Sigmoid colon (tissue), 7 donors: ENCODE measurements around the gene FILIP1L. TPM values are rescaled to one million over a fixed set of nuclear protein-coding genes. Genes with fewer than 3 reads are reported as not detected.
A peak's percentile ranks its signal among the peaks of the same experiment; 100 is the strongest.

Source experiments
- DNase-seq: peaks from one replicate; pipeline ENCODE4 v3.0.0-alpha.2; 2019
- H3K27ac ChIP-seq, 4 donors: fragments of 200-600 bp; sonication (generic); one replicate each; pipeline ENCODE4 v1.5.1; 2016 to 2019; ENCODE audit warnings: mild to moderate bottlenecking in 1 of 4
- H3K27me3 ChIP-seq, 3 donors: fragments of 200-600 bp; sonication (generic); one replicate each; pipeline ENCODE4 v1.5.1; 2019; ENCODE audit warnings: mild to moderate bottlenecking in 1 of 3
- H3K36me3 ChIP-seq, 4 donors: fragments of 200-600 bp; sonication (generic); one replicate each; pipeline ENCODE4 v1.5.1; 2016 to 2019
- H3K4me1 ChIP-seq, 4 donors: fragments of 200-600 bp; sonication (generic); one replicate each; pipeline ENCODE4 v1.5.1; 2017 to 2019
- H3K4me3 ChIP-seq, 4 donors: fragments of 200-600 bp; sonication (generic); one replicate each; pipeline ENCODE4 v1.5.1; 2017 to 2019; ENCODE audit warnings: mild to moderate bottlenecking in 2 of 4, moderate library complexity in 1 of 4
- H3K9me3 ChIP-seq, 4 donors: fragments of 200-600 bp in 3 of 4; sonication (generic) in 3 of 4; one replicate each; pipeline versions ENCODE4 v1.5.1 to v1.6.1; 2013 to 2019
- EP300 ChIP-seq, 4 donors: sonication (generic); formaldehyde crosslinking; IDR thresholded peaks; one replicate each; pipeline ENCODE4 v1.6.1; 2017; ENCODE audit warnings: antibody characterized with exemption in 4 of 4
- POLR2A ChIP-seq, 2 donors: fragments of 450-650 bp; IDR thresholded peaks; one replicate each; pipeline ENCODE4 v1.6.1; 2016; ENCODE audit warnings: antibody characterized with exemption in 2 of 2, mild to moderate bottlenecking in 2 of 2, moderate library complexity in 2 of 2
- POLR2AphosphoS5 ChIP-seq, 4 donors: sonication (generic); formaldehyde crosslinking; IDR thresholded peaks; one replicate each; pipeline ENCODE4 v1.6.1; 2017; ENCODE audit warnings: antibody characterized with exemption in 4 of 4
- WGBS, 2 donors: extraction: QIAGEN DNeasy Blood & Tissue Kit; methylation state at CpG; one replicate each; pipeline ENCODE4 v1.1.7; 2013; 5-methylcytosine and 5-hydroxymethylcytosine counted together
- intact Hi-C: fragments of 100-400 bp; cut with DNase I; formaldehyde crosslinking; loops from one replicate; pipeline ENCODE4 v1.15.1; 2023
- polyA plus RNA-seq, 3 donors: library from polyadenylated mRNA; stranded (reverse); fragments of 200-250 nt; gene quantifications; one replicate each; pipeline ENCODE4 v1.2.3, GENCODE V29; 2013
- total RNA-seq, 4 donors: library from RNA; depleted of rRNA; stranded (reverse); fragments of >200 nt; gene quantifications; one replicate each; pipeline ENCODE4 v1.1.0, GENCODE V29; 2016
- TF ChIP-seq, protein P1 (sequence below), 4 experiments: fragments of 450-650 bp in 3 of 4; fragments of 200-600 bp in 1 of 4; IDR thresholded peaks; one replicate each; pipeline ENCODE4 v1.5.1; 2016 to 2019; ENCODE audit warnings: antibody characterized with exemption in 4 of 4, mild to moderate bottlenecking in 3 of 4, moderate library complexity in 2 of 4
- donor health status: healthy with polysubstance abuse.
- donor health status: Bipolar disorder and iron deficiency.
- donor health status: healthy.

The FILIP1L gene
- total and polyA plus RNA-seq, 7 donors: 6.0 to 93.3 (median 42.5) TPM

DNA sequence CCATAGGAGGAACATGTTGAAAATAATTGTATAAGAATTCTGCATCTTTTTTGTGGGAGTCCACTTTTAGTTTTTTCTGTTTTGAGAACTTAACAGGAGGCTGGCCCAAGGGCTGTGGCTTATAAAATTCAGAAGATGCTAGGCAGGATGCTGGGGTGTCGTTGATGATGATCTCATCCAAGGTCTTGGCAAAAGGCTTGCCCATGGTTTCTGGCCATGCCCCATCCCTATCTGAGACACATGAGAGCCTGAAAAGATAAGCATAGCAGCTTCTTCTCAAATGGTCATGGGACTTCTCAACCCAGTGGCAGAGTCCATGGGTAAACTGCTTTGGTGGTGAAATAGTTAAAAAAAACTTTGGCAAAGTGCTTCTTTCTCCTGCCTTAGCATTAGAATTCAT lies 261.4 kb downstream of the FILIP1L start:
- Histone ChIP-seq H3K4me3 (no peak overlapping the region), H3K36me3 (peaks cover 0 to 18% (median 5%) of the 10 kb centered on the region in 4 donors), H3K9me3 (no peaks in the 10 kb centered on the region), H3K27me3 (no peaks in the 10 kb centered on the region), H3K4me1 (peaks cover 0 to 95% (median 70%) of the 10 kb centered on the region in 4 donors), H3K27ac (peak overlapping the region; percentile 23 to 95 (median 74))
- TF ChIP-seq, protein P1, sequence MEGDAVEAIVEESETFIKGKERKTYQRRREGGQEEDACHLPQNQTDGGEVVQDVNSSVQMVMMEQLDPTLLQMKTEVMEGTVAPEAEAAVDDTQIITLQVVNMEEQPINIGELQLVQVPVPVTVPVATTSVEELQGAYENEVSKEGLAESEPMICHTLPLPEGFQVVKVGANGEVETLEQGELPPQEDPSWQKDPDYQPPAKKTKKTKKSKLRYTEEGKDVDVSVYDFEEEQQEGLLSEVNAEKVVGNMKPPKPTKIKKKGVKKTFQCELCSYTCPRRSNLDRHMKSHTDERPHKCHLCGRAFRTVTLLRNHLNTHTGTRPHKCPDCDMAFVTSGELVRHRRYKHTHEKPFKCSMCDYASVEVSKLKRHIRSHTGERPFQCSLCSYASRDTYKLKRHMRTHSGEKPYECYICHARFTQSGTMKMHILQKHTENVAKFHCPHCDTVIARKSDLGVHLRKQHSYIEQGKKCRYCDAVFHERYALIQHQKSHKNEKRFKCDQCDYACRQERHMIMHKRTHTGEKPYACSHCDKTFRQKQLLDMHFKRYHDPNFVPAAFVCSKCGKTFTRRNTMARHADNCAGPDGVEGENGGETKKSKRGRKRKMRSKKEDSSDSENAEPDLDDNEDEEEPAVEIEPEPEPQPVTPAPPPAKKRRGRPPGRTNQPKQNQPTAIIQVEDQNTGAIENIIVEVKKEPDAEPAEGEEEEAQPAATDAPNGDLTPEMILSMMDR (IDR thresholded peaks at IDR 0.05): no peak
- TF ChIP-seq POLR2AphosphoS5 (IDR thresholded peaks at IDR 0.05) (no peak), EP300 (IDR thresholded peaks at IDR 0.05) (no peak), POLR2A (IDR thresholded peaks at IDR 0.05) (no peak)
- intact Hi-C loops: no loop called here
- no peak for DNase-seq
- WGBS, 2 donors: 79 to 86% methylated on average over 1 of the region's 1 CpG

DNA sequence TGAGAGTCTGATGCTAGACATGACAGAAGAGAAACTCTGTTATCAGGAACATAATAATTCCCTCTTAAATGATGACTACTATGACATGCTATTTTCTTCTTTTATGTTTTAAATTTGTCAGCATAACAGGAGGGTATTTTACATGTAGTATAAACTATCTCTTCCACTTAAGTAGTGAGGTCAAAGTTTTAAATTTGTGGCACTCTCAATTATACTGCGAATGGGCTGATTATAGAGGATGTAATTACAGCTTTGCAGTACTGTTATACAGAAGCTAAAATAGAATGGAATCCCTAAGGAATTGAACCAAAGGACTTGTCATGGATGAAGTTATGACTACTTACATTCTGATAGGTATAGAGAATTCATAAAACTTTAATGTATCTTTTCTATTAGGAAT lies 262.3 kb downstream of the FILIP1L start:
- Histone ChIP-seq H3K9me3 (no peaks in the 10 kb centered on the region), H3K27ac (peak overlapping the region; percentile 23 to 95 (median 74)), H3K36me3 (peaks cover 0 to 18% (median 5%) of the 10 kb centered on the region in 4 donors), H3K4me3 (no peak overlapping the region), H3K4me1 (peaks cover 0 to 95% (median 71%) of the 10 kb centered on the region in 4 donors), H3K27me3 (no peaks in the 10 kb centered on the region)
- 79 to 87% methylated on average over 1 of the region's 1 CpG for WGBS, 2 donors
- TF ChIP-seq, protein P1 (IDR thresholded peaks at IDR 0.05): no peak
- TF ChIP-seq POLR2AphosphoS5 (IDR thresholded peaks at IDR 0.05): no peak
- no peak for TF ChIP-seq EP300 (IDR thresholded peaks at IDR 0.05)
- TF ChIP-seq POLR2A (IDR thresholded peaks at IDR 0.05): no peak
- no peak for DNase-seq
- intact Hi-C loops: no loop called here

DNA sequence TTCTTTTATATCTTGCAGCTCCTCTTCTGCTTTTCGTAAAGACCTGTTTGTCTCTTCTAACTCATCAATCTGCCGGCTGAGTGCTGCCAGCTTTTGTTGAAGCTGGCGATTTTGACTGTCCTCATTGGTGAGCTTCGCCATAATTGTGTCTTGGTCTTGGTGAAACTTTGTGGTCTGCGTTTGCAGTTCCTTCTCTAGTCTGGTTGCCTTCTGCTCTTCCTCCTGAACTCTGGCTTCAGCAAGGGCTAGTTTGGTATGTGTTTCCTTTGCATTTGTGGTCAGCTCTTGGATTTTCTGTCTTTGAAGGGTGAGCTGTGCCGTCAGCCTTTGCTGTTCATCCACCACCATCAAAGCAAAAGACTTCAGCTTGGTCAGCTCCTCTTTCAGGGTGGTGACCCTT lies 263.7 kb downstream of the FILIP1L start:
- Histone ChIP-seq H3K4me3 (no peak overlapping the region), H3K4me1 (peaks cover 0 to 98% (median 70%) of the 10 kb centered on the region in 4 donors), H3K27ac (peak overlapping the region; percentile 10 to 95 (median 56))

DNA sequence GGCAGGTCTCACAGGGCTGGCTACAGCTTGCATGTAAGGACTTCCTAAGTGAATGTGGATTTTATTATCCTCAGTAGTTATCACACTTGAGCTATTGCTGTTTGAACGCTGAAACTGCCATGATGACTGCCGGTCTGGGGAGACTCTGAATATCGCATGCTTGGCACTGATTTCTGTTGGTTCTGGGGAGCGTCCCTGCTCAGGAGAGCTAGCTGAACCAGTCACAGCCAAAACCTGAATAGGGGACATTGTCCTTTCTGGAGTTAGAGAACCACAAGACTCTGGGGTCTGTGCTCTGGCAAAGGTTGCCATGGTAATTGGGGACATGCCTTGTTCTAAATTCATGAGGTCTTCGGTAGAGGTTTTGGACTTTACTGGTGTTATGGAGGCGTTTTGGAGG lies 265.9 kb downstream of the FILIP1L start:
- H3K4me3 ChIP-seq: no peak overlapping the region
- H3K36me3 ChIP-seq: peaks cover 0 to 18% (median 5%) of the 10 kb centered on the region in 4 donors
- WGBS, 2 donors: 88 to 89% methylated on average over 6 of the region's 6 CpGs
- H3K4me1 ChIP-seq: peaks cover 0 to 96% (median 72%) of the 10 kb centered on the region in 4 donors
- no peak for TF ChIP-seq POLR2A (IDR thresholded peaks at IDR 0.05)
- TF ChIP-seq EP300 (IDR thresholded peaks at IDR 0.05): no peak
- peak in 1 of 4 donors; percentile 24 for TF ChIP-seq POLR2AphosphoS5 (IDR thresholded peaks at IDR 0.05)
- peak overlapping the region; percentile 70 to 95 (median 88) for H3K27ac ChIP-seq
- no peaks in the 10 kb centered on the region for H3K9me3 ChIP-seq
- intact Hi-C loops: loop anchor here (5.0 kb wide), 1 partner anchor 89 kb away; no protein-coding TSS in a partner anchor
- no peak for DNase-seq
- H3K27me3 ChIP-seq: no peaks in the 10 kb centered on the region

More for the DNA sequence above, 263.7 kb downstream of the FILIP1L start:
- Histone ChIP-seq H3K27me3 (no peaks in the 10 kb centered on the region), H3K36me3 (peaks cover 0 to 18% (median 5%) of the 10 kb centered on the region in 4 donors), H3K9me3 (no peaks in the 10 kb centered on the region)
- TF ChIP-seq POLR2AphosphoS5 (IDR thresholded peaks at IDR 0.05) (no peak), EP300 (IDR thresholded peaks at IDR 0.05) (no peak), POLR2A (IDR thresholded peaks at IDR 0.05) (no peak)
- TF ChIP-seq, protein P1 (IDR thresholded peaks at IDR 0.05): no peak
- DNase-seq: no peak
- intact Hi-C loops: no loop called here
- WGBS, 2 donors: 81 to 94% methylated on average over 6 of the region's 6 CpGs

DNA sequence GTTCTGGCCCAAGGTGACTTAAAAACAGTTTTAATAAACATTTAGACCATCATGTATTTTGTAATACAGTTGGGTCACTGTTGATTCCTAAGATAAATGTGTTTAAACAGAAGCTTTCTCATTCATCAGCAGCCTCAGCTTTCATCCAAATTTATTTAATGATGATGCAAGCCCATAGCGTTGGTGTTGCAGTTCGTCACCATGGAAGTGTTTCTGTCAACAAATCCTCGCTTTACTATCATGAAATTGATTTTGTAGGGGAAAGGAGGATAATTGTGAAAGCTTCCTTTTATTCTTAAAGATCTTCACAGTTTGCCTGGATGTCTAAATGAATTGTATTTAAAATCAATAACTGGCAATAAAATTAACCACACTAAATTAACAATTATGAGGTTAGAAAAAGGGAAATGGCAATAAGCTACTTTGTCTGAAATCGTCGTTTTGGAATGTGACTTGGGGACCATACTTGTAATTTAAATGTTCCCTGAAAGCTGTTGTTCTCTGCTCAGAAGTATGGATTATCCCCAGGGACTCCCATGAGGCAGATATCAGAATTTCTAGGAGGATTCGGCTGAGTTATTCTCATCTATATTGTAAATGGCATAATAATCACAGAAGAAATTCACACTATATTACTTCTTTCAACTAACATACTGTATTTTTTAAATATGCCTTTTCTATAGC lies 267.7 kb downstream of the FILIP1L start:
- intact Hi-C loops: loop anchor here (5.0 kb wide), 1 partner anchor 91 kb away; no protein-coding TSS in a partner anchor

More for the DNA sequence above, 267.7 kb downstream of the FILIP1L start:
- no peaks in the 10 kb centered on the region for H3K27me3 ChIP-seq
- TF ChIP-seq POLR2A (IDR thresholded peaks at IDR 0.05) (no peak), POLR2AphosphoS5 (IDR thresholded peaks at IDR 0.05) (peak; percentile 41 to 79 (median 64)), EP300 (IDR thresholded peaks at IDR 0.05) (peak in 3 of 4 donors; percentile 18 to 53 (median 49))
- TF ChIP-seq, protein P1 (IDR thresholded peaks at IDR 0.05): no peak
- H3K9me3 ChIP-seq: no peaks in the 10 kb centered on the region
- 40 to 52% methylated on average over 6 of the region's 6 CpGs for WGBS, 2 donors
- no peak overlapping the region for H3K4me3 ChIP-seq
- peak; percentile 79 for DNase-seq
- H3K27ac ChIP-seq: peak overlapping the region; percentile 70 to 95 (median 88)
- H3K36me3 ChIP-seq: peaks cover 0 to 18% (median 5%) of the 10 kb centered on the region in 4 donors
- H3K4me1 ChIP-seq: peaks cover 0 to 84% (median 62%) of the 10 kb centered on the region in 4 donors
